HS-27A (cell line): ENCODE results near the gene NIM1K.
"Not testable (repeated sequence)": the region's sequence is repeated elsewhere in the genome, so short reads cannot be mapped to it uniquely, and the experiment has no call there.

Experiments used
- DNase-seq: peaks from one replicate; pipeline ENCODE4 v3.0.0-alpha.2; 2012; ENCODE audit warnings: low read depth, missing footprints

The NIM1K gene

DNA sequence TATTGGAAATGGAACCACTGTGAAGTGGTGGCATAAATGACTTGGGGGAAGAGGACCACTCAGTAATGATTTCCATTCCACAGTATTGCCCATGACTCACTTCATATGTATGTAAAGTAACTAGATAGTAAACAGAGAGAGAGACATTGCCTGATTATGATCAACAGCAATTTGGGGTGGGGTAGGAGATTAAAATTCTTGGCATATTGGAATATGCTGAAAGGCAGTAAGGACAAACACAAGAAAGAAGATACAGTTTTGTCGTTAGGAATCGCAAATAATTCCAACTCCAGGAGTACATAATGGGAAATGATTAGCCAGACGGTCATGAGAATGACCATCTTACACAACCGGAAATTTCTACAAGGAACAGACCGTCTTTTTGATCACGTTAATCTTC is 122.7 kb downstream of the NIM1K start:
- no peak for DNase-seq

DNA sequence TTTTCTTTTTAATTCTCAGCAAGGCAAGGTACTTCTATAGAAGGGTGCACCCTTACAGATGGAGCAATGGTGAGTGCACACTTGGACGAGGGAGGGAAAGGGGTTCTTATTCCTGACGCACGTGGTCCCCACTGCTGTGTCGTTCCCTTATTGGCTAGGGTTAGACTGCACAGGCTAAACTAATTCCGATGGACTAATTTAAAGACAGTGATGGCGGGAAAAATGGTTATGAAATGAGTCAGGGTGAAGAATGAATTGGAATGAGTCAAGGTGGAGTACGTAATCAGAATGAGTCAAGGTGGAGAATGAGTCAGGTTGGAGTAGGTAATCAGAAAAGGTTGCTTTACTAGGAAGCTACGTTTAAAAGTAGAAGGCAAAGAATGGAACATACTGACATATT is 123.2 kb downstream of the NIM1K start:
- no peak for DNase-seq

DNA sequence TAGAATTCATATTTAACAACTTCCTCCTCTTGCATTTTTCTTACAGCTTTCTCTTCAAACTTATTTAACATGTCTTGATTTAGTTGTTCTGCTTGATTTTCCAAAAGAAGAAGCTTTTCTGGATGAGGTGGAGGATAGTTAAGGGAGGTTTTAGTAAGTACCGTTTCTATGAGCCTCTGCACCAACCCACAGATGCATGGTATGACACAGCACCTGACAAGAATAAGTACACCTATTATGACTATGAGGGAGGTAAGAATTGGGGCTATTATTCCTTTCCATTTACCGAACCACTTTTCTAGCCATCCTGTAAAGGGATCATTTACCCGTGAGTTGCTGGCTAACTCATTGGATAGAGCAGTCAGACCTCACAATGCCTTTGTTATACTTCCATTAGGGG is 123.7 kb downstream of the NIM1K start:
- no peak for DNase-seq

DNA sequence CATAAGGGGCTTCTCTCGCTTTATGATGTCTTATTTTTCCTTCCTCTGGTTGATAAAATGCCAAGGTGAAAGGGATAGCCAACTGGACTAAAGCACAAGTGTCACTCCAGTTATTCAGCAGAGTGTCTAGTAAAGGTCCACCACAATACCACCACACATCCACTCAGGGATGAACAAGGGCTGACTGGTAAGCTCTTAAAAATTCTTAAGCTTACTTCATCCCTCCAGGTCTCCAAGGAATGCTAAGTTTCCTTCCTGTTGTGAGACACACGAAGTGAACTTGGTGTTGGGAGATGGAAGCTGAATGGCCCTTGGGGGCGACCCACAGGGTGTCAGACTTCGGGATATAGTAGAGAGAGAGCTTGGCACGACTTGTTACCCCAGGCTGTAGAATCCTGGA is 124.4 kb downstream of the NIM1K start:
- no peak for DNase-seq

DNA sequence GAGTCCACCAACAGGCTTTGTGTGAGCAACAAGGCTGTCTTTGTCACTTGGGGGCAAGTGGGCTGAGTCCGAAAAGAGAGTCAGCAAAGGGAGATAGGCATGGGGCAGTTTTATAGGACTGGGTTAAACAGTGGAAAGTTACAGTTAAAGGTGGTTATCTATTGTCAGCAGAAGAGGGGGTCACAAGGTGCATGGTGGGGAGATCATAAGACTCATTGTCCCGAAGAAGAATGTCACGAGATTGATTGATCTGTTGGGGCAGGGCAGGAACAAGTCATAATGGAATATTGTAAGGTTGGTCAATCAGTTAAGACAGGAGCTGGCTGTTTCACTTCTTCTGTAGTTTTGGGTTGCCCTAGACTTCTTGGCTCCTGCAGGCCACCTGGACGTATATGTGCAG is 128.8 kb downstream of the NIM1K start:
- DNase-seq, result no peak

DNA sequence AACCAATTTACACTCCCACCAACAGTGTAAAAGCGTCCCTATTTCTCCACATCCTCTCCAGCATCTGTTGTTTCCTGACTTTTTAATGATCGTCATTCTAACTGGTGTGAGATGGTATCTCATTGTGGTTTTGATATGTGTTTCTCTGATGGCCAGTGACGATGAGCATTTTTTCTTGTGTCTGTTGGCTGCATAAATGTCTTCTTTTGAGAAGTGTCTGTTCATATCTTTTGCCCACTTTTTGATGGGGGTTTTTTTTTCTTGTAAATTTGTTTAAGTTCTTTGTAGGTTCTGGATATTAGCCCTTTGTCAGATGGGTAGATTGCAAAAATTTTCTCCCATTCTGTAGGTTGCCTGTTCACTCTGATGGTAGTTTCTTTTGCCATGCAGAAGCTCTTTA is 131.5 kb downstream of the NIM1K start:
- DNase-seq, result not testable (repeated sequence)

DNA sequence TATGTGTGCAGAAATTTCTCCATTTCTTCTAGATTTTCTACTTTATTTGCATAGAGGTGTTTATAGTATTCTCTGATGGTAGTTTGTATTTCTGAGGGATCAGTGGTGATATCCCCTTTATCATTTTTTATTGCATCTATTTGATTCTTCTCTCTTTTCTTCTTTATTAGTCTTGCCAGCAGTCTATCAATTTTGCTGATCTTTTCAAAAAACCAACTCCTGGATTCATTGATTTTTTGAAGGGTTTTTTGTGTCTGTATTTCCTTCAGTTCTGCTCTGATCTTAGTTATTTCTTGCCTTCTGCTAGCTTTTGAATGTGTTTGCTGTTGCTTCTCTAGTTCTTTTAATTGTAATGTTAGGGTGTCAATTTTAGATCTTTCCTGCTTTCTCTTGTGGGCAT is 133.6 kb downstream of the NIM1K start:
- DNase-seq, result not testable (repeated sequence)
